Stimulated activated naive CD4-positive, alpha-beta T cell treated with Interleukin-2 at 50 U/mL for 16 hours (primary cell): ENCODE measurements around the gene TMEM255B.
"Not testable (repeated sequence)": the region's sequence is repeated elsewhere in the genome, so short reads cannot be mapped to it uniquely, and the experiment has no call there.

Experiments used
- DNase-seq: peaks from one replicate; lab custom pipeline; 2025; lab: John Stamatoyannopoulos, UW

TMEM255B gene

GRCh38 chr13:113787694-113788093 is 28.7 kb downstream of the TMEM255B start:
- DNase-seq, result no peak

- DNase-seq, result no peak
These were observed 29.5 kb downstream of the TMEM255B start for GRCh38 chr13:113788413-113789135.

- no peak for DNase-seq
These were observed 30.1 kb downstream of the TMEM255B start for GRCh38 chr13:113789167-113789566.

- not testable (repeated sequence) for DNase-seq
These were observed 30.9 kb downstream of the TMEM255B start for GRCh38 chr13:113789931-113790330.

GRCh38 chr13:113791226-113791625 is 32.2 kb downstream of the TMEM255B start:
- no peak for DNase-seq

GRCh38 chr13:113791761-113792160 is 32.7 kb downstream of the TMEM255B start:
- no peak for DNase-seq

- DNase-seq, result no peak
These were observed 33.3 kb downstream of the TMEM255B start for GRCh38 chr13:113792236-113792770.

- DNase-seq, result no peak
These were observed 34.1 kb downstream of the TMEM255B start for GRCh38 chr13:113792886-113793717.

- DNase-seq, result no peak
These were observed 34.7 kb downstream of the TMEM255B start for GRCh38 chr13:113793718-113794085.

- DNase-seq, result no peak
These were observed 35.1 kb downstream of the TMEM255B start for GRCh38 chr13:113794086-113794485.

GRCh38 chr13:113794764-113795173 is 35.7 kb downstream of the TMEM255B start:
- DNase-seq, result no peak

- DNase-seq, result not testable (repeated sequence)
These were observed 36.3 kb downstream of the TMEM255B start for GRCh38 chr13:113795362-113795761.

GRCh38 chr13:113796211-113796963 is 37.4 kb downstream of the TMEM255B start:
- DNase-seq, result no peak

- no peak for DNase-seq
These were observed 38.1 kb downstream of the TMEM255B start for GRCh38 chr13:113796964-113797676.

- no peak for DNase-seq
These were observed 39.3 kb downstream of the TMEM255B start for GRCh38 chr13:113798200-113798811.

GRCh38 chr13:113800576-113800926 is 41.5 kb downstream of the TMEM255B start:
- no peak for DNase-seq

- DNase-seq, result no peak
These were observed 42.4 kb downstream of the TMEM255B start for GRCh38 chr13:113801289-113801961.

GRCh38 chr13:113802090-113802531 is 43.1 kb downstream of the TMEM255B start:
- no peak for DNase-seq

GRCh38 chr13:113802761-113803160 is 43.7 kb downstream of the TMEM255B start:
- no peak for DNase-seq

- no peak for DNase-seq
These were observed 44.5 kb downstream of the TMEM255B start for GRCh38 chr13:113803409-113804016.
